Gastroesophageal sphincter (tissue), 3 donors: ENCODE results near the gene DUOX1.

Source experiments
- EP300 ChIP-seq: sonication (generic); formaldehyde crosslinking; IDR thresholded peaks from one replicate; pipeline ENCODE4 v1.6.1; 2017; ENCODE audit warnings: antibody characterized with exemption, mild to moderate bottlenecking
- POLR2A ChIP-seq, 2 donors: fragments of 450-650 bp; IDR thresholded peaks; one replicate each; pipeline ENCODE4 v1.6.1; 2017; ENCODE audit warnings: antibody characterized with exemption in 2 of 2, mild to moderate bottlenecking in 2 of 2, moderate library complexity in 1 of 2
- POLR2AphosphoS5 ChIP-seq: sonication (generic); formaldehyde crosslinking; IDR thresholded peaks from one replicate; pipeline ENCODE4 v1.6.1; 2017; ENCODE audit warnings: antibody characterized with exemption
- TF ChIP-seq, protein P1 (sequence below), 4 experiments: fragments of 200-600 bp in 2 of 4; fragments of 450-650 bp in 2 of 4; sonication (generic) in 1 of 4; IDR thresholded peaks; one replicate each; pipeline ENCODE4 v1.5.1; 2017 to 2019; ENCODE audit warnings: antibody characterized with exemption in 4 of 4, mild to moderate bottlenecking in 2 of 4, moderate library complexity in 2 of 4

DNA sequence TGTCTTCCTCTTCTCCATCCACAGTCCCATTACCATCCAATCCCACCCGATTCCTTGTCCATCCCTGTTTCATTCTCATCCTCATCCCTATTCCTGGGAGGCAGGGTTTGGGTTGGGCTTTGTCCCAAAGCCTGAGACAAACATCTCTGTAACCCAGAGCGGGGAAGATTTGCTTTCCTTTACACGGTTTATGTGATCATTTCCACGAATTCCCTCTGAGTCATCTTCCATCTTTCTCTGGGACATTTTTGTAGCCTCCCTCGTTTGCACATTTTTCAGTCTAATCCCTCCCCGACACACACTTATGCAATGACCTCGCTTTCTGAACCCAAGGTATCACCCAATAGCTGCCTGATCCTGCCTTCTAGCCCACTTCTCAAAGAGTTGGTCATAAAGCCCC lies 38.6 kb upstream of the DUOX1 start:
- TF ChIP-seq EP300 (no peak), POLR2A (IDR thresholded peaks at IDR 0.05) (no peak), POLR2AphosphoS5 (no peak)
- TF ChIP-seq, protein P1, sequence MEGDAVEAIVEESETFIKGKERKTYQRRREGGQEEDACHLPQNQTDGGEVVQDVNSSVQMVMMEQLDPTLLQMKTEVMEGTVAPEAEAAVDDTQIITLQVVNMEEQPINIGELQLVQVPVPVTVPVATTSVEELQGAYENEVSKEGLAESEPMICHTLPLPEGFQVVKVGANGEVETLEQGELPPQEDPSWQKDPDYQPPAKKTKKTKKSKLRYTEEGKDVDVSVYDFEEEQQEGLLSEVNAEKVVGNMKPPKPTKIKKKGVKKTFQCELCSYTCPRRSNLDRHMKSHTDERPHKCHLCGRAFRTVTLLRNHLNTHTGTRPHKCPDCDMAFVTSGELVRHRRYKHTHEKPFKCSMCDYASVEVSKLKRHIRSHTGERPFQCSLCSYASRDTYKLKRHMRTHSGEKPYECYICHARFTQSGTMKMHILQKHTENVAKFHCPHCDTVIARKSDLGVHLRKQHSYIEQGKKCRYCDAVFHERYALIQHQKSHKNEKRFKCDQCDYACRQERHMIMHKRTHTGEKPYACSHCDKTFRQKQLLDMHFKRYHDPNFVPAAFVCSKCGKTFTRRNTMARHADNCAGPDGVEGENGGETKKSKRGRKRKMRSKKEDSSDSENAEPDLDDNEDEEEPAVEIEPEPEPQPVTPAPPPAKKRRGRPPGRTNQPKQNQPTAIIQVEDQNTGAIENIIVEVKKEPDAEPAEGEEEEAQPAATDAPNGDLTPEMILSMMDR (IDR thresholded peaks at IDR 0.05): no peak
